ENCODE measurements around the gene HOXA2.

- TF ChIP-seq, protein P1, sequence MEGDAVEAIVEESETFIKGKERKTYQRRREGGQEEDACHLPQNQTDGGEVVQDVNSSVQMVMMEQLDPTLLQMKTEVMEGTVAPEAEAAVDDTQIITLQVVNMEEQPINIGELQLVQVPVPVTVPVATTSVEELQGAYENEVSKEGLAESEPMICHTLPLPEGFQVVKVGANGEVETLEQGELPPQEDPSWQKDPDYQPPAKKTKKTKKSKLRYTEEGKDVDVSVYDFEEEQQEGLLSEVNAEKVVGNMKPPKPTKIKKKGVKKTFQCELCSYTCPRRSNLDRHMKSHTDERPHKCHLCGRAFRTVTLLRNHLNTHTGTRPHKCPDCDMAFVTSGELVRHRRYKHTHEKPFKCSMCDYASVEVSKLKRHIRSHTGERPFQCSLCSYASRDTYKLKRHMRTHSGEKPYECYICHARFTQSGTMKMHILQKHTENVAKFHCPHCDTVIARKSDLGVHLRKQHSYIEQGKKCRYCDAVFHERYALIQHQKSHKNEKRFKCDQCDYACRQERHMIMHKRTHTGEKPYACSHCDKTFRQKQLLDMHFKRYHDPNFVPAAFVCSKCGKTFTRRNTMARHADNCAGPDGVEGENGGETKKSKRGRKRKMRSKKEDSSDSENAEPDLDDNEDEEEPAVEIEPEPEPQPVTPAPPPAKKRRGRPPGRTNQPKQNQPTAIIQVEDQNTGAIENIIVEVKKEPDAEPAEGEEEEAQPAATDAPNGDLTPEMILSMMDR (IDR thresholded peaks at IDR 0.05; ENCODE audit: control extremely low read depth in 1 of 3, insufficient read depth in 1 of 3, low read depth in 1 of 3, low read length in 3 of 3) = no peak
- TF ChIP-seq POLR2A (IDR thresholded peaks at IDR 0.05; ENCODE audit: control extremely low read depth in 1 of 2, low read depth in 2 of 2, low read length in 2 of 2) (no peak), EZH2 (IDR thresholded peaks at IDR 0.05; ENCODE audit: low read depth, low read length, severe bottlenecking) (peak; percentile 91), USF2 (IDR thresholded peaks at IDR 0.05; ENCODE audit: low read length) (no peak)
These were observed 3.9 kb upstream of the HOXA2 start for GRCh38 chr7:27106181-27106900.
